Measurements from ENCODE around the gene LEFTY2. TPM values are rescaled to one million over a fixed set of nuclear protein-coding genes. Genes with fewer than 3 reads are reported as not detected.
A peak's percentile ranks its signal among the peaks of the same experiment; 100 is the strongest.
"Not testable (repeated sequence)": the region's sequence is repeated elsewhere in the genome, so short reads cannot be mapped to it uniquely, and the experiment has no call there.

The LEFTY2 gene
- polyA plus RNA-seq, 1 donor from 2014 or later: 0.20 TPM

DNA sequence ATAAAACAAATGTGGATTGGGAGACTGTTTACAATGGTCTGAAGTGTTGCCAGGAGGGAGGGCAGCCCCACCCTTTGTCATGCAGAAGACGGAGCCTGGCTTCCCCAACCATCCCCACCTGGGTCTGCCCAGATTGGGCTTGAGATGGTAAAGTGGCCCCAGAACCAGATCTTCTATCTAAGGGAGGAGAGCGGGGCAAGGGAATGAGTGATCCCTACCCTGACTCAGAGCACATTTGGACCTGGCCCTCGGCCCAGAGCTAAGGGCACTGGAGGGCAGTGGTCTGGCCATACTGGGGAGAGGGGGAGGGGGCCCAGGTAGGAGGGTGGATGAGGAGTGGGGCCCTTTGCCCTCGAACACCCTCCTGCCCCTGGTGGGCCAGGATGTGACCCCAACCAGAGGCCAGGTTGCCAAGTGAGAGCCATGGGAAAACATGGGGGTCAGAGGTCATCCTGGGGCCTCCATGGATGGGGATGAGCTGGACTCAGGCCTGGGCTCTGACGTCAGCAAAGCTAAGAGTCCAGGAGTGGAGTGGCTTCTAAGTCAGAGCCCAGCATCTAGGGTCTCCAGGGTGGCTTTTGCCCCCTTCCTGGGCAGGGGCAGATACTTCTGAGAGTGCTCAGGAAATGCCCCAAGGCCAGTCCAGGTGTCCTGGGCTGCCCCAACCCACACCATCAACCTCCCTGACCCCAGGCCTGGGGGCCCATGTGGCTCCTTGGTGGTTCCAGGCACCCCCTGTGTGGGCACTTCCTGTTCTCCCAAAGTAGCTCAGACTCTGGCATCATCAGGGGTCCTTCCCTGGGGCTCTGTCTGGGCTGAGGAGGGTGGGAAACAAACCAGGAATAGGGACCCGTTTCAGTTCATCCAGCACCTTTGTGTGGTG lies 50.4 kb downstream of the LEFTY2 start:
- Mint-ChIP-seq H3K36me3 (no peaks in the 10 kb centered on the region), H3K4me1 (peaks cover 0 to 9% (median 0%) of the 10 kb centered on the region in 3 donors), H3K27ac (peak overlapping the region in 1 of 3 donors; percentile 16), H3K4me3 (no peak overlapping the region), H3K9me3 (no peaks in the 10 kb centered on the region), H3K27me3 (peaks cover 3% of the 10 kb centered on the region)

DNA sequence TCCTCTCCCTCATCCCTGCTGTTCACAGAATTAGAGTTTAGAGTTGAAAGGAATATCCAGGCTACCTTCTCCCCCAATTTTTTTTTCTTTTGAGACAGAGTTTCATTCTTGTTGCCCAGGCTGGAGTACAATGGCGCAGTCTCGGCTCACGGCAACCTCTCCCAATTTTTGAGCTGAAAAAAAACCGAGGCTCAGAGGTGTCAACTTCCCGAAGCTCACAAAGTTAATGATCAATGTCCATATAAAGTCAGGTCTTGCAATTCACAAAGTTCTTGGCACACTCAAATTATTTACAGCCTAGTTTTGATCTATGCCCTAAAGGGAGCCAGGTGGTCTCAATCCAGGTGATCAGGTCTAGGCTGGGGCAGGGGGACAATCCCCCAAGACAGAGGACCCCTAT lies 51.3 kb downstream of the LEFTY2 start:
- H3K9me3 Mint-ChIP-seq: no peaks in the 10 kb centered on the region
- H3K27me3 Mint-ChIP-seq: peaks cover 3% of the 10 kb centered on the region
- no peaks in the 10 kb centered on the region for H3K36me3 Mint-ChIP-seq
- no peak overlapping the region for H3K27ac Mint-ChIP-seq
- no peak overlapping the region for H3K4me3 Mint-ChIP-seq
- peaks cover 0 to 9% (median 0%) of the 10 kb centered on the region in 3 donors for H3K4me1 Mint-ChIP-seq

- H3K9me3 Mint-ChIP-seq: no peaks in the 10 kb centered on the region
- H3K36me3 Mint-ChIP-seq: no peaks in the 10 kb centered on the region
- H3K27me3 Mint-ChIP-seq: peaks cover 3% of the 10 kb centered on the region
- peak within 1 kb of the TSS in 1 of 3 donors; percentile 71 for H3K27ac Mint-ChIP-seq
- peaks cover 0 to 9% (median 0%) of the 10 kb centered on the region in 3 donors for H3K4me1 Mint-ChIP-seq
- H3K4me3 Mint-ChIP-seq: no peak within 1 kb of the TSS
Observed at GRCh38 chr1:225888898-225889601, 52.0 kb downstream of the LEFTY2 start, which contains the start of gene LEFTY1. TSS of gene LEFTY1 (minus strand) at chr1:225889146. CDS start at chr1:225889066, 80 bp downstream.

DNA sequence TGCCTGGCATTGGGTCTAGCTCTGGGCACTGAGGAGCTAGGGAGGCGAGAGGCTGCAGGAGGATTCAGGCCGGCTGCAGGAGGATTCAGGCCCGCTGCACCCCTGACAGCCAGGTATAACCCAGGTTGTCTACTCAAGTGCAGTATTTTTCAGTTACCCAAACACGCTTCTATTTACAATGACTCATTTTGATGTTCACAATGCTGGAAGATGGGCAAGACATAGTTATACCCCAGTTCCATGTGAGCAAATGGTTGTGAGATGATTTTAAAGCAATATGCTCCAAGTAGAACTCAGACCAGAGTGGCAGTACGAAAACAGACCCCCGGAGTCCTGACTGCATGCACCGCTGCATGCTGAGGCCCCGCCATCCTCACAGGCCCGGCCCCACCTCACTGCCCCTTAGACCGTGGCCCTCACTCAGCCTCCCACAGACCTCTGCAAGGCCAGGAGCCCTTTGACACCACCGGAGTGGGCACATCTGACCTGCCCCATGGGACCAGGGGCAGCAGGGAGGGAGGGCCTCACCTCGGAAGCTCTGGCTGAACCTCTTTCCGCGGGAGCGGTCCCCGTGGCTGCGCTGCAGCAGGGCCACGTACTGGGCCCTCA lies 52.6 kb downstream of the LEFTY2 start:
- H3K4me3 Mint-ChIP-seq: no peak overlapping the region
- peak overlapping the region in 1 of 3 donors; percentile 71 for H3K27ac Mint-ChIP-seq
- H3K9me3 Mint-ChIP-seq: no peaks in the 10 kb centered on the region
- peaks cover 0 to 12% (median 1%) of the 10 kb centered on the region in 3 donors for H3K4me1 Mint-ChIP-seq
- no peaks in the 10 kb centered on the region for H3K36me3 Mint-ChIP-seq
- H3K27me3 Mint-ChIP-seq: peaks cover 3% of the 10 kb centered on the region

DNA sequence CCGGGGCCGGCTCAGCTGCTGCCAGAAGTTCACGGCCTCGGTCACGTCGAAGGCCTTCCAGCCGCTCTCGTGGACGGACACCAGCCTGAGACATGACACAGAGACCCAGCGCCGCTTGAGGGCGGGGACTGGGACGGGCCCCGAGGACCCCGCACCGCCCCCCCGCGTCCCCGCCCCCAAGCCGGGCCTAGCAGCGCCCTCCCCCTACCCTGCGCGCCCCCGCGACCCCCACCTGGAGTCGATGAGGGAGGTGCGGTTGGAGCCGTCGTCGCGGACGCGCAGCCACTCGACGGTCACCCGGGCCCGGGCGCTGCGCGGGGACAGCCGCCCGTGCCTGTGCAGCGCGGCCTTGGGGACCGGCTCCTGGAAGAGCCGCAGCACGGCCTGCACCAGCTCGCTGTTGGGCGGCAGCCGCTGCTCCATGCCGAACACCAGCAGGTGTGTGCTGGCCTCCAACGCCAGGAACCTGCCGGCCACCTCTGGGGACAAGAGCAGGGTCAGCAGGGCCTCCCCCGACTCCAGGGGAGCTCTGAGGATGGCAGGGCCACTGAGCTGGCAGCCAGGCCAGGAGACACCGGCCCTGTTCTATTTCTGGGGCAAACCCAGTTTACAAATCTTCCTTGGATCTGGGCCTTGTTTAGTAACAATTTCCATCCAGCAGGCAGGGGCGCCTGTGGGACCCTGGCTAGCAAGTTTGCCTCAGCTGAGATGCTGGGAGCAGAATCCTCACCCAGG lies 53.3 kb downstream of the LEFTY2 start:
- H3K27me3 Mint-ChIP-seq, H3K9me3 Mint-ChIP-seq, H3K36me3 Mint-ChIP-seq: not testable (repeated sequence)
- Mint-ChIP-seq H3K27ac (peak overlapping the region in 1 of 3 donors; percentile 71), H3K4me3 (peak overlapping the region in 1 of 4 donors; percentile 69), H3K4me1 (peaks cover 0 to 14% (median 3%) of the 10 kb centered on the region in 3 donors)

DNA sequence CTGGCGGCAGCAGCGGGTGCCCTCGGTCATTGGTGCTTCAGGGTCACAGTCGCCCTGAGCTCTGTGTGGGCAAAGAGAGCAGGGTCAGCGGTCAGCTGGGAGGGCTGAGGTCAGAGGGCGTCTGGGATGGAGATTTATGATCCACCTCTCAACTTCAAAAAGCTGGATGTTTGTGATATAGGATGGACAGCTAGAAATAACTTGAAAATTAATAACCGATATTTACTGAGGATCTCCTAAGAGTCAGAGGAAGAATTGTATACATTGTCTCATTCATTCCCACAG lies 54.0 kb downstream of the LEFTY2 start:
- Mint-ChIP-seq H3K27me3 (peaks cover 3% of the 10 kb centered on the region), H3K4me1 (peaks cover 0 to 14% (median 3%) of the 10 kb centered on the region in 3 donors), H3K9me3 (no peaks in the 10 kb centered on the region), H3K27ac (no peak overlapping the region), H3K4me3 (peak overlapping the region in 1 of 4 donors; percentile 69), H3K36me3 (no peaks in the 10 kb centered on the region)

Other genes starting within 250 kb of the LEFTY2 start
- 240 TPM for gene SRP9, start 163.4 kb downstream of the LEFTY2 start, polyA plus RNA-seq
- 0.26 TPM for gene EPHX1, start 131.1 kb downstream of the LEFTY2 start, polyA plus RNA-seq
- 32.1 TPM for gene TMEM63A, start 58.8 kb downstream of the LEFTY2 start, polyA plus RNA-seq
- gene LEFTY1, start 52.1 kb downstream of the LEFTY2 start, polyA plus RNA-seq: not detected
- 68.9 TPM for gene PYCR2, start 17.0 kb downstream of the LEFTY2 start, polyA plus RNA-seq
- 9.2 TPM for gene SDE2, start 58.1 kb upstream of the LEFTY2 start, polyA plus RNA-seq
- 1,011 TPM for gene H3-3A, start 121.5 kb upstream of the LEFTY2 start, polyA plus RNA-seq
- 41.3 TPM for gene ACBD3, start 245.5 kb upstream of the LEFTY2 start, polyA plus RNA-seq

Measured in IgD-negative memory B cell (primary cell).